Erythroblast (primary cell): Measurements from ENCODE around the gene KDM1A.

Experiments used
- GATA1 ChIP-seq: IDR thresholded peaks from 2 replicates; pipeline ENCODE4 v1.6.1; 2011; ENCODE audit warnings: low read depth, mild to moderate bottlenecking, control low read depth, low read length, moderate library complexity
- POLR2A ChIP-seq: IDR thresholded peaks from 2 replicates; pipeline ENCODE4 v1.6.1; 2011; ENCODE audit warnings: mild to moderate bottlenecking, low read length

GRCh38 chr1:23039308-23039826, 20.1 kb downstream of the KDM1A start:
- no peak for TF ChIP-seq POLR2A
- no peak for TF ChIP-seq GATA1
